ENCODE data around the gene POU6F2.

Gene POU6F2

GRCh38 chr7:39069031-39069430, 91.3 kb downstream of the POU6F2 start:
- DNase-seq (ENCODE audit: extremely low read depth in 1 of 2, low read depth in 1 of 2), result no peak

DNA sequence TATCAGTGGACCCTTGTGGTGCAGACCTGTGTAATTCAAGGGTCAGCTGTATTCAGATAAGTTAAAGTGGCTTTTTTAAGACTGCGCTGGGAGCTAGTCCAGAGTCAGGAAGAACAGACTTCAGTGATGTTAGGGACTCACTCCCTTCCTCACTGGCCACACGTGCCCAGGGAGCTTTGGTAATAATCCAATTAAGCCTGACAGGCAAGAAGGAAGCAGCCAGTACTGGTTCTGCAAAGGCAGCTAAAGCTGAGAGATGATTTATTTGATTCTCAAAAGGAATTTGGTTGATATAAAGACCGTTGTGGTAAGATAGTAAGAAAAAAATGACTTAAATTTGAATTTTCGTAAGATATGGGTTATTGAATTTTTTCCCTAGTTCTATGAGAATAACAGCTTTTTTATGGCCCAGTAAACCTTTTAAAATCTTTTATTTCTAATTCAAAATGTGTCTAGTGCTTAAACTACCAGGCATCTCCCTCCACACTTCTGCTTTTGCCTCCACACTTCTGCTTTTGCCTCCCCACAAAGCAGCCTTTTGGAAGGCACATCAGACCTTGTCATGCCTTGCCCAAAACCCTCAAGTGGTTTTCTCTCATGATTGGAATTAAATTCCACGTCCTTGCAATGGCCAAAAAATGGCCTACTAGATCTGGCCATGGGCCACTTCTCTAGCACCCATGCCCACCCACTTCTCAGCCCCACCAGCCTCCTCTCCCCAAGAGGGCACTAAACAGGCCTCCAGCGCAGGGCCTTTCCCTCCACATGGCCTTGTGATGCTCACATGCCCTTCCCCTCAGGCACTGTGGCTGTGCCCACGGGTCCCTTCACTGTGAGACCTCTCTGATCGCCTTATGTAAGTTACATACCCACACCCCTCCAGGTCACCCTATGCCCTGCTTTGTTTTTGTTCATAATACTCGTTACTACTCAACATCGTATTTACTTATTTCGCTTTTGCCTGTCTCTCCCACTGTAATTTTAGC, 92.5 kb downstream of the POU6F2 start:
- no peak for DNase-seq (ENCODE audit: extremely low read depth in 1 of 2, low read depth in 1 of 2)

GRCh38 chr7:39071116-39071515, 93.4 kb downstream of the POU6F2 start:
- no peak for DNase-seq (ENCODE audit: extremely low read depth in 1 of 2, low read depth in 1 of 2)

DNA sequence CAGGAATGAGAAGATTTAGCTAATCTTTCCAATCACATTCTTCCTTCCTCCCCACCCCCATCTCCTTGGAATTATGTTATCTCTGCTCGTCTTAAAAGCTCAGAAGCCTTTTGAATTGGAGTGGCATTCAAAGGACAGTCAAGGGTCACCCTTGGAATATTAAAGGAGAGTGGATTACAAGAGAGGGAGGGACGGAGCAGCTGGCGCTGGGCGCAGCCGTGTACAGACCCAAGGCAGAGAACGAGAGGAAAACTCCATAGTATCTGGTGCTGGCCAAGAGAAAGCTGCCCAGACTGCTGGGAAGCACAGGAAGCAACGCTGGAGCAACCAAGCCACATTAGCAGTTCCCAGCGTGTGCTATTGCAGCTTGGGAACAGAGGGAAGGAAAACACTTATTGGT, 95.7 kb downstream of the POU6F2 start:
- no peak for DNase-seq (ENCODE audit: extremely low read depth in 1 of 2, low read depth in 1 of 2)

DNA sequence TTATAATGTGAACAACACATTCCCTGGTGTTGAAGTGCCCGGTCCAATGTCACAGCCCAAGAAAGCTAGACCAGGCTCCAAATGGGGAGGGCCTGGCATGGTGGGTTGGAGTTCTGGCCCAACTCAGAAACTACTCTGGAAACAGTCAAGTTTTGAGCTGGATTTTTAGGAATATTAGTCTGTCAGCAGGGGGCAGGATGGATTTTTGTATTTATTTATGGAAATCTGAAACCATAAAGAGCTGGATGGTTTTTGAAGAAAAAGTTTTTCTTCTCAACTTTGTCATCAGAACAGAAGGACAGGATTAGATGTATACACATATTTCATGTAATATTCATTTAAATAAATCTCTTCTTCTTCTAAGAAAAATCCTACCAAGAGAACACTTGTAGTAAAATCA, 97.5 kb downstream of the POU6F2 start:
- DNase-seq (ENCODE audit: extremely low read depth in 1 of 2, low read depth in 1 of 2), result no peak

DNA sequence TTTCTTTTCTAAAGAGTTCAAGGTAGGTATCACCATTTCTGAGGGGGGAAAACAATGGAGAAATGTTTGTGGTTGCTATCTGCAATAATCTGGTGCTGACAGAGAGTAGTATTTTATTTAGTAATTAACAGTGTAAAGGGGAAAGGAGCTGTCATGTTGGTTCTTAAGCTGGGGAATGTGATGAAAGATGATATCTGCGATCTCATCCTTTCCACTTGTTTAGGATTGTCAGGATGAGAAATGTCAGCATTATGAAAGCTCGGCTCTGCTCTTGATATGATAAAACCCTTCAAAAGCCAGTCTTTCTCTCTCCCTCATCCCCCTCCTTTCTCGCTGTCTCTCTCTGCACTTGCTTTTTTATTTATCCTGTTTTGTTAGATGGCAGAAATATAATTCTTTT, 106.1 kb downstream of the POU6F2 start:
- no peak for DNase-seq (ENCODE audit: extremely low read depth in 1 of 2, low read depth in 1 of 2)

DNA sequence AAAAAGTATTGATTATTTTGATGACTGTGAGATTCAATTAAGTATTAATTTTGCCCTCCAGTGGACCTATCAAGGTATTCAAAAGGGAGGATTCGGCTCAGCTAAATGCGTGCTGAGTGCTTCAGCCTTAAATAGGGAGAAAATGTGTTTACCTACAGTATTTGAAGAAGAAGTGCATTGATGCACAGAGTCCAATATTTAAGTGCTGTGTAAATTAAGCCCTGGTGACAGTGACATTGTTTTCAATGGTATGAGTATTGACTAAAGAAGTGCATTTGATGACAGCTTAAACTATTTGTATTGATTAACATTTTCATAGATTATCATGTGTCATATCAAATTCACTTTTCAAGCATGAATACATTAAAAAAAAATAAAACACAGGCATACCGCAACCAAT, 106.6 kb downstream of the POU6F2 start:
- no peak for DNase-seq (ENCODE audit: extremely low read depth in 1 of 2, low read depth in 1 of 2)

DNA sequence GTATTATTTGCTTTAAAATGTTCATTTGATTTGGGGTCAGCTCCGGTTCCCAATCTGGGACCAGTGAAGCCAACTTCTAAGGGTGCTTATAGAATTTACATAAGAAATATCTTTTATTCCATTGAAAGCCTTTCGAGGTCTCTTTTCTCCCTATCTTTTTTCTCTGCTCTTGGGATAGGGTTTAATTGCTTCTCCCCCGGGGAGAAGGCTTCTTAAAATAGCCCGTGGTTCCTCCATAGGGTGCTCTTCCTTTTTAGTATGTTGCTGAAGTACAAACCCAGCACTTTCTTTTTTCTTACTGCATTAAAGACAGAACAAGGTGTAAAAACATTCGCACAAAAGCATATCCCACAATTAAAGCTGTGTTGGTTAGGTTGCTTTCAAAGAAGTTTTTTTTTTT, 107.5 kb downstream of the POU6F2 start:
- DNase-seq (ENCODE audit: extremely low read depth in 1 of 2, low read depth in 1 of 2), result no peak

GRCh38 chr7:39085590-39086049, 107.9 kb downstream of the POU6F2 start:
- no peak for DNase-seq (ENCODE audit: extremely low read depth in 1 of 2, low read depth in 1 of 2)

- no peak for DNase-seq (ENCODE audit: extremely low read depth in 1 of 2, low read depth in 1 of 2)
Measured at GRCh38 chr7:39086638-39087360, 109.1 kb downstream of the POU6F2 start.

- DNase-seq (ENCODE audit: extremely low read depth in 1 of 2, low read depth in 1 of 2), result no peak
Measured at GRCh38 chr7:39088730-39089593, 111.3 kb downstream of the POU6F2 start.

- no peak for DNase-seq (ENCODE audit: extremely low read depth in 1 of 2, low read depth in 1 of 2)
Measured at GRCh38 chr7:39091145-39091544, 113.4 kb downstream of the POU6F2 start.

GRCh38 chr7:39091774-39092173, 114.1 kb downstream of the POU6F2 start:
- DNase-seq (ENCODE audit: extremely low read depth in 1 of 2, low read depth in 1 of 2), result no peak

- DNase-seq (ENCODE audit: extremely low read depth in 1 of 2, low read depth in 1 of 2), result no peak
Measured at GRCh38 chr7:39094731-39095130, 117.0 kb downstream of the POU6F2 start.

GRCh38 chr7:39095875-39096619, 118.3 kb downstream of the POU6F2 start:
- no peak for DNase-seq (ENCODE audit: extremely low read depth in 1 of 2, low read depth in 1 of 2)

DNA sequence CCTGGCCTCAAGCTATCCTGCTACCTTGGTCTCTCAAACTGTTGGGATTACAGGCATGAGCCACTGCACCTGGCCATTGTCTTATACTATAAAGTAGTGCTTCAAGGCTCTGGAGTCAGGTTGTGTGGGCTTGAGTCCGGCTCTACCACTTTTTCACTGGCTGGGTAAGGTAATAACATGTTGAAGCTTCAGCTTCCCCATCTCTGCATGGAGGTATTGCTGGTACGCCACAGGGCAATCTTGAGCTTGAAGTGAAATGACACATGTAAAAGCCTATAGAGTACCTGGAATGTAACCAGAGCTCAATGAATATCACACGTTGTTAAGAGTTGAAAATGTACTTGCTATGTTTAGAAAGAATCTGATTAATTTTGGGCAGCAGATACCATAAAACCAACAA, 120.8 kb downstream of the POU6F2 start:
- no peak for DNase-seq (ENCODE audit: extremely low read depth in 1 of 2, low read depth in 1 of 2)

DNA sequence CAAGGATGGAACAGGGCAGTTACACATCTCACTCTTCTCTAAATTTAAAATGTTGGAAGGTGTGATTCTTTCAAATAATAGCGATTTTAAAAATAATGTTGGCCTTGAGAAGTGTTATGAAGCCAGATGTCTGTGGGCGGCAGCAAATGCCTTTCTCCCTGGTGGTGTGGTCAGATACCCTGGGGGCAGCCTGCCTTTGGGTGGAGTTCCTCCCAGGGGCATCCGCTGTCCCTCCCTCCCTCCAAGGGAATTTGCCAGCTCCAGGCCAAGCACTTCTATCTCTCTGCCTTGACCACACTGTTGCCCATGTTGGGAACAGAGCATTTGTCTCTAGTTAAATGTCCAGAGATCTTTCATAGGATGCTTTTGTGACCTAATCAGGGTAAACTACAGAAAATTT, 121.4 kb downstream of the POU6F2 start:
- DNase-seq (ENCODE audit: extremely low read depth in 1 of 2, low read depth in 1 of 2), result no peak

DNA sequence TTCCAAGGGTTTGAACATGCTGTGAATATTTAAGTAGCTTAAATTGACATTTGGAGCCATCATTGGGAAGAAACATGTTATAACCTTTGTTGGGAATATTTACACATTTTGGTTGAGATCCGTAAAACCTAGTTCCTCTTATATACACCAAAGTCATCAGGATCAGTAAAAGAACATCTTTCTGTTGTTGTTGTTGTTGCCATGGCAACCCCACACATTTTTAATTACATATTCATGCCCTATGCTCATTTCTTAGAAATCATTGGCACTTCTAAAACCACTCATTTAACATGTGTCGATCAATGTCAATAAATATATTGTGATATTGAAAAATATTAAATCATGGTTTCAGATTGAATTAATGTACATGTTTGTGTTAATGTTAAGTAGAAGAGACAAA, 122.6 kb downstream of the POU6F2 start:
- DNase-seq (ENCODE audit: extremely low read depth in 1 of 2, low read depth in 1 of 2), result no peak

GRCh38 chr7:39102234-39102633, 124.5 kb downstream of the POU6F2 start:
- DNase-seq (ENCODE audit: extremely low read depth in 1 of 2, low read depth in 1 of 2), result no peak

DNA sequence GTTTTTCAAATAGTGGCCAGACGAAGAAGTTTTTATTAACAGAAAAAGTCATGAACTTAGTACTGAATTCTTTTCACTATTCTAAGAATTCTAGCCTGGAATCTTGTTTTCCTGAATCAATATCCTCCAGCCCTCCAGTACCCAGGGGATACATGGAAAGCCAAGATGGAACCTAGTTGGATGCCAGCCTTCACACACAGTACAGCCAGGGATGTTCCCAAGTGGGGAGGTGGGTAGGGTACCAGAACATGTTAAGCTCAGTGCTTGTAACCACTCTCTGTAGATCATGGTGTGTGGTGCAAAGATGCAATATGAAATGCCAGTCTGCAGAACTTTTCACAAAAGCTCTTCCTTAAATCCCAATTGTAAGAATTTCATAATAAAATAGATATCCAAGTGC, 128.0 kb downstream of the POU6F2 start:
- no peak for DNase-seq (ENCODE audit: extremely low read depth in 1 of 2, low read depth in 1 of 2)

Data from stimulated activated CD8-positive, alpha-beta memory T cell treated with anti-CD3 and anti-CD28 coated beads, Interleukin-7, amount 100 ng/mL, for 48 hours (primary cell).